Measurements from ENCODE around the gene DOCK3. TPM values are rescaled to one million over a fixed set of nuclear protein-coding genes. Genes with fewer than 3 reads are reported as not detected.

Gene DOCK3
- polyA plus RNA-seq, 2 donors: 0.93 to 2.8 TPM

GRCh38 chr3:51422211-51422610, 747.5 kb downstream of the DOCK3 start:
- Histone ChIP-seq H3K4me3 (ENCODE audit: low read depth in 1 of 2, low read length in 2 of 2) (no peak overlapping the region), H3K36me3 (ENCODE audit: control insufficient read depth in 2 of 2, insufficient read depth in 2 of 2, low read length in 1 of 2) (peaks cover 8 to 16% of the 10 kb centered on the region in 2 donors), H3K27me3 (ENCODE audit: control insufficient read depth in 1 of 2, insufficient read depth in 2 of 2, low read length in 2 of 2) (no peaks in the 10 kb centered on the region), H3K9me3 (ENCODE audit: control insufficient read depth in 2 of 2, insufficient read depth in 1 of 2, low read depth in 1 of 2, low read length in 1 of 2) (no peaks in the 10 kb centered on the region), H3K4me1 (ENCODE audit: control insufficient read depth in 2 of 2, insufficient read depth in 2 of 2, low read length in 1 of 2) (no peaks in the 10 kb centered on the region), H3K27ac (ENCODE audit: low read depth in 2 of 2, low read length in 1 of 2) (no peak overlapping the region)
- 92 to 96% methylated on average over 3 of the region's 3 CpGs for WGBS, 2 donors

- Histone ChIP-seq H3K27ac (ENCODE audit: low read depth in 2 of 2, low read length in 1 of 2) (no peak overlapping the region), H3K36me3 (ENCODE audit: control insufficient read depth in 2 of 2, insufficient read depth in 2 of 2, low read length in 1 of 2) (peaks cover 7 to 8% of the 10 kb centered on the region in 2 donors)
- 81 to 88% methylated on average over 4 of the region's 4 CpGs for WGBS, 2 donors
Measured at GRCh38 chr3:51426921-51427320, 752.2 kb downstream of the DOCK3 start.

GRCh38 chr3:51429138-51429537, 754.4 kb downstream of the DOCK3 start:
- 95% methylated on average over 3 of the region's 3 CpGs for WGBS, 2 donors
- Histone ChIP-seq H3K4me3 (ENCODE audit: low read depth in 1 of 2, low read length in 2 of 2) (no peak overlapping the region), H3K4me1 (ENCODE audit: control insufficient read depth in 2 of 2, insufficient read depth in 2 of 2, low read length in 1 of 2) (no peaks in the 10 kb centered on the region), H3K36me3 (ENCODE audit: control insufficient read depth in 2 of 2, insufficient read depth in 2 of 2, low read length in 1 of 2) (peaks cover 7 to 8% of the 10 kb centered on the region in 2 donors), H3K9me3 (ENCODE audit: control insufficient read depth in 2 of 2, insufficient read depth in 1 of 2, low read depth in 1 of 2, low read length in 1 of 2) (no peaks in the 10 kb centered on the region), H3K27ac (ENCODE audit: low read depth in 2 of 2, low read length in 1 of 2) (peak overlapping the region in 1 of 2 donors; percentile 10), H3K27me3 (ENCODE audit: control insufficient read depth in 1 of 2, insufficient read depth in 2 of 2, low read length in 2 of 2) (no peaks in the 10 kb centered on the region)

More at GRCh38 chr3:51426921-51427320, 752.2 kb downstream of the DOCK3 start:
- Histone ChIP-seq H3K4me3 (ENCODE audit: low read depth in 1 of 2, low read length in 2 of 2) (no peak overlapping the region), H3K27me3 (ENCODE audit: control insufficient read depth in 1 of 2, insufficient read depth in 2 of 2, low read length in 2 of 2) (no peaks in the 10 kb centered on the region), H3K9me3 (ENCODE audit: control insufficient read depth in 2 of 2, insufficient read depth in 1 of 2, low read depth in 1 of 2, low read length in 1 of 2) (no peaks in the 10 kb centered on the region), H3K4me1 (ENCODE audit: control insufficient read depth in 2 of 2, insufficient read depth in 2 of 2, low read length in 1 of 2) (no peaks in the 10 kb centered on the region)

Other genes with a start within 250 kb of the DOCK3 start
- under 1 TPM; 0.28 to 0.31 TPM for gene CACNA2D2, start 171.3 kb upstream of the DOCK3 start, polyA plus RNA-seq
- 1 to 10 TPM; 1.8 to 2.0 TPM for gene C3orf18, start 107.2 kb upstream of the DOCK3 start, polyA plus RNA-seq
- gene HEMK1, start 105.4 kb upstream of the DOCK3 start, polyA plus RNA-seq: 10 to 100 TPM in 1 of 2 donors, 1 to 10 TPM in 1; 8.3 to 12.9 TPM
- 1 to 10 TPM; 5.5 to 7.0 TPM for gene CISH, start 63.2 kb upstream of the DOCK3 start, polyA plus RNA-seq
- 10 to 100 TPM; 33.8 to 39.1 TPM for gene MAPKAPK3, start 57.8 kb upstream of the DOCK3 start, polyA plus RNA-seq

Data from esophagus (tissue), 2 donors.